ENCODE results near the gene CHP1. TPM values are rescaled to one million over a fixed set of nuclear protein-coding genes. Genes with fewer than 3 reads are reported as not detected.
"Not testable (repeated sequence)": the region's sequence is repeated elsewhere in the genome, so short reads cannot be mapped to it uniquely, and the experiment has no call there.

The CHP1 gene
- total and polyA plus RNA-seq, 2 donors (not counting 1 experiment from before 2014, with no cell fraction given): 14.2 to 39.9 TPM

GRCh38 chr15:41259546-41260189 lies 28.6 kb downstream of the CHP1 start:
- Histone ChIP-seq H3K4me1 (ENCODE audit: control insufficient read depth in 2 of 2, insufficient read depth in 2 of 2, low read length in 2 of 2) (peaks cover 18 to 28% of the 10 kb centered on the region in 2 donors), H3K36me3 (replicated peaks in 1 of 2; ENCODE audit: control extremely low read depth in 1 of 2, control insufficient read depth in 1 of 2, extremely low read depth in 1 of 2, insufficient read depth in 2 of 2, low read length in 1 of 2) (peaks cover 0 to 11% of the 10 kb centered on the region in 2 experiments), H3K27me3 (replicated peaks in 1 of 4; ENCODE audit: control extremely low read depth in 1 of 4, control insufficient read depth in 3 of 4, insufficient read depth in 4 of 4, low read length in 3 of 4) (no peaks in the 10 kb centered on the region), H3K4me2 (replicated peaks; ENCODE audit: low read depth, low read length, poor library complexity, severe bottlenecking) (peak overlapping the region; percentile 56), H3K4me3 (ENCODE audit: control extremely low read depth in 1 of 5, extremely low read depth in 1 of 5, insufficient read depth in 1 of 5, low read depth in 2 of 5, low read length in 4 of 5) (no peak overlapping the region), H3K9ac (ENCODE audit: low read length) (peak overlapping the region; percentile 19), H4K20me1 (ENCODE audit: control insufficient read depth, insufficient read depth, low read length, poor library complexity, severe bottlenecking) (no peaks in the 10 kb centered on the region), H3K27ac (ENCODE audit: low read length in 2 of 2) (peak overlapping the region; percentile 26 to 59), H3K9me3 (ENCODE audit: control extremely low read depth in 1 of 3, control insufficient read depth in 2 of 3, insufficient read depth in 1 of 3, low read length in 2 of 3) (no peaks in the 10 kb centered on the region), H3K79me2 (ENCODE audit: control insufficient read depth, insufficient read depth, low read length) (no peaks in the 10 kb centered on the region), H2AFZ (ENCODE audit: insufficient read depth, low read depth, low read length, poor library complexity, severe bottlenecking) (peak overlapping the region; percentile 16)
- H3K4me1 Mint-ChIP-seq: peaks cover 20% of the 10 kb centered on the region
- H3K4me3 Mint-ChIP-seq: no peak overlapping the region
- intact Hi-C loops (cut with micrococcal nuclease): loop anchor here (1.0 to 2.0 kb wide), 2 partner anchors 28 to 31 kb away; partner anchors contain the start of gene CHP1
- no peak for TF ChIP-seq EZH2 (IDR thresholded peaks at IDR 0.05; ENCODE audit: borderline replicate concordance, insufficient read depth, low read depth, low read length, poor library complexity, severe bottlenecking)
- TF ChIP-seq, protein P1, sequence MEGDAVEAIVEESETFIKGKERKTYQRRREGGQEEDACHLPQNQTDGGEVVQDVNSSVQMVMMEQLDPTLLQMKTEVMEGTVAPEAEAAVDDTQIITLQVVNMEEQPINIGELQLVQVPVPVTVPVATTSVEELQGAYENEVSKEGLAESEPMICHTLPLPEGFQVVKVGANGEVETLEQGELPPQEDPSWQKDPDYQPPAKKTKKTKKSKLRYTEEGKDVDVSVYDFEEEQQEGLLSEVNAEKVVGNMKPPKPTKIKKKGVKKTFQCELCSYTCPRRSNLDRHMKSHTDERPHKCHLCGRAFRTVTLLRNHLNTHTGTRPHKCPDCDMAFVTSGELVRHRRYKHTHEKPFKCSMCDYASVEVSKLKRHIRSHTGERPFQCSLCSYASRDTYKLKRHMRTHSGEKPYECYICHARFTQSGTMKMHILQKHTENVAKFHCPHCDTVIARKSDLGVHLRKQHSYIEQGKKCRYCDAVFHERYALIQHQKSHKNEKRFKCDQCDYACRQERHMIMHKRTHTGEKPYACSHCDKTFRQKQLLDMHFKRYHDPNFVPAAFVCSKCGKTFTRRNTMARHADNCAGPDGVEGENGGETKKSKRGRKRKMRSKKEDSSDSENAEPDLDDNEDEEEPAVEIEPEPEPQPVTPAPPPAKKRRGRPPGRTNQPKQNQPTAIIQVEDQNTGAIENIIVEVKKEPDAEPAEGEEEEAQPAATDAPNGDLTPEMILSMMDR (IDR thresholded peaks at IDR 0.05): no peak
- H3K9me3 Mint-ChIP-seq (ENCODE audit: insufficient read depth): no peaks in the 10 kb centered on the region
- peak overlapping the region; percentile 84 for H3K27ac Mint-ChIP-seq
- 93% methylated on average over 10 of the region's 12 CpGs for WGBS (ENCODE audit: insufficient coverage)
- no peaks in the 10 kb centered on the region for H3K27me3 Mint-ChIP-seq
- ATAC-seq (ENCODE audit: low read depth): no peak
- ChIA-PET CTCF (interaction anchor here (0.6 to 1.0 kb wide), 2 partner anchors 74 to 1311 kb away, joined by 3 to 4 read pairs; no protein-coding TSS in a partner anchor), POLR2A (interaction anchor here (0.6 kb wide), 1 partner anchor 335 kb away, joined by 4 read pairs; no protein-coding TSS in a partner anchor)
- no peak for DNase-seq

DNA sequence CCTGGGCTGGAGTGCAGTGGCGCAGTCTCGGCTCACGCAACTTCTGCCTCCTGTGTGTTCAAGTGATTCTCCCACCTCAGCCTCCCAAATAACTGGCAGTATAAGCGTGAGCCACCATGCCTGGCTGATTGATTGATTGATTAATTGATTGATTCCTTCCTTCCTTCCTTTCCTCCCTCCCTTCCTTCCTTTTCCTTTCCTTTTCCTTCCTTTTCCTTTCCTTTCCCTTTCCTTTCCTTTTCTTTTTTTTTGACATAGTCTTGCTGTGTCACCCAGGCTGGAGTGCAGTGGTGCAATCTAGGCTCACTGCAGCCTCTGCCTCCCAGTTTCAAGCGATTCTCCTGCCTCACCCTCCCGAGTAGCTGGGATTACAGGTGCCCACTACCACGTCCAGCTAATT lies 29.9 kb downstream of the CHP1 start:
- Histone ChIP-seq H3K36me3 (replicated peaks in 1 of 2; ENCODE audit: control extremely low read depth in 1 of 2, control insufficient read depth in 1 of 2, extremely low read depth in 1 of 2, insufficient read depth in 2 of 2, low read length in 1 of 2) (peaks cover 0 to 13% of the 10 kb centered on the region in 2 experiments), H3K4me1 (ENCODE audit: control insufficient read depth in 2 of 2, insufficient read depth in 2 of 2, low read length in 2 of 2) (peaks cover 18 to 23% of the 10 kb centered on the region in 2 donors)
- WGBS (ENCODE audit: insufficient coverage): 100% methylated on average over 3 of the region's 7 CpGs
- DNase-seq; H3K4me3 Mint-ChIP-seq; ATAC-seq (ENCODE audit: low read depth); H3K27me3 ChIP-seq (replicated peaks in 1 of 4; ENCODE audit: control extremely low read depth in 1 of 4, control insufficient read depth in 3 of 4, insufficient read depth in 4 of 4, low read length in 3 of 4); intact Hi-C loops (cut with micrococcal nuclease); H3K27me3 Mint-ChIP-seq; H3K27ac Mint-ChIP-seq; H3K4me3 ChIP-seq (ENCODE audit: control extremely low read depth in 1 of 5, extremely low read depth in 1 of 5, insufficient read depth in 1 of 5, low read depth in 2 of 5, low read length in 4 of 5); H4K20me1 ChIP-seq (ENCODE audit: control insufficient read depth, insufficient read depth, low read length, poor library complexity, severe bottlenecking); H3K79me2 ChIP-seq (ENCODE audit: control insufficient read depth, insufficient read depth, low read length); H3K9ac ChIP-seq (ENCODE audit: low read length); H3K9me3 Mint-ChIP-seq (ENCODE audit: insufficient read depth); H3K9me3 ChIP-seq (ENCODE audit: control extremely low read depth in 1 of 3, control insufficient read depth in 2 of 3, insufficient read depth in 1 of 3, low read length in 2 of 3); H3K4me2 ChIP-seq (replicated peaks; ENCODE audit: low read depth, low read length, poor library complexity, severe bottlenecking); H3K27ac ChIP-seq (ENCODE audit: low read length in 2 of 2); H2AFZ ChIP-seq (ENCODE audit: insufficient read depth, low read depth, low read length, poor library complexity, severe bottlenecking); CTCF ChIA-PET; POLR2A ChIA-PET: not testable (repeated sequence)
- H3K4me1 Mint-ChIP-seq: peaks cover 17% of the 10 kb centered on the region
